Trophoblast cell (in vitro differentiated cells and primary cell): ENCODE measurements around the gene ACTL6A.
A peak's percentile ranks its signal among the peaks of the same experiment; 100 is the strongest.

Source experiments
- DNase-seq, 2 donors: peaks; one replicate each; pipeline ENCODE4 v3.0.0-alpha.2; 2016
- H2AFZ ChIP-seq: 2 replicates; pipeline ENCODE4 v1.6.1; 2013; ENCODE audit warnings: low read length, moderate library complexity, mild to moderate bottlenecking; ENCODE audit not compliant: insufficient read depth, poor library complexity
- H2AK5ac ChIP-seq: 2 replicates; pipeline ENCODE4 v1.6.1; 2013; ENCODE audit warnings: mild to moderate bottlenecking, low read length
- H2BK120ac ChIP-seq: 2 replicates; pipeline ENCODE4 v1.6.1; 2013; ENCODE audit warnings: low read length, mild to moderate bottlenecking, moderate library complexity; ENCODE audit not compliant: insufficient read depth, poor library complexity
- H2BK12ac ChIP-seq: 2 replicates; pipeline ENCODE4 v1.6.1; 2013; ENCODE audit warnings: mild to moderate bottlenecking, low read length, moderate library complexity
- H2BK5ac ChIP-seq: 2 replicates; pipeline ENCODE4 v1.6.1; 2013; ENCODE audit warnings: low read length, low read depth, moderate library complexity, mild to moderate bottlenecking; ENCODE audit not compliant: poor library complexity
- H3K14ac ChIP-seq: 2 replicates; pipeline ENCODE4 v1.6.1; 2013; ENCODE audit warnings: mild to moderate bottlenecking, low read length
- H3K18ac ChIP-seq: 2 replicates; pipeline ENCODE4 v1.6.1; 2013; ENCODE audit warnings: mild to moderate bottlenecking, low read length
- H3K23ac ChIP-seq: 2 replicates; pipeline ENCODE4 v1.6.1; 2013; ENCODE audit warnings: low read length
- H3K27ac ChIP-seq: 2 replicates; pipeline ENCODE4 v1.5.1; 2013; ENCODE audit warnings: low read depth, mild to moderate bottlenecking, inconsistent platforms, low read length, moderate library complexity
- H3K27me3 ChIP-seq: 2 replicates; pipeline ENCODE4 v1.6.1; 2013; ENCODE audit warnings: inconsistent platforms, mild to moderate bottlenecking, low read length, moderate library complexity; ENCODE audit not compliant: insufficient read depth
- H3K36me3 ChIP-seq, 2 experiments: 1 replicate in 1 of 2; 2 replicates in 1 of 2; pipeline ENCODE4 v1.6.1; 2013; ENCODE audit warnings: low read length in 2 of 2, mild to moderate bottlenecking in 2 of 2, moderate library complexity in 1 of 2; ENCODE audit not compliant: insufficient read depth in 2 of 2, control insufficient read depth in 1 of 2
- H3K4ac ChIP-seq: 2 replicates; pipeline ENCODE4 v1.6.1; 2013; ENCODE audit warnings: low read depth, mild to moderate bottlenecking, low read length, moderate library complexity
- H3K4me1 ChIP-seq, 2 experiments: 1 replicate in 1 of 2; 2 replicates in 1 of 2; pipeline ENCODE4 v1.6.1; 2013; ENCODE audit warnings: low read length in 2 of 2, mild to moderate bottlenecking in 2 of 2, moderate library complexity in 1 of 2; ENCODE audit not compliant: insufficient read depth in 2 of 2, control insufficient read depth in 1 of 2
- H3K4me2 ChIP-seq: 2 replicates; pipeline ENCODE4 v1.6.1; 2013; ENCODE audit warnings: inconsistent platforms, mild to moderate bottlenecking, low read length, moderate library complexity
- H3K4me3 ChIP-seq: 2 replicates; pipeline ENCODE4 v1.5.1; 2013; ENCODE audit warnings: mild to moderate bottlenecking, low read depth, low read length, inconsistent platforms
- H3K79me1 ChIP-seq: one replicate; pipeline ENCODE4 v1.6.1; 2013; ENCODE audit warnings: low read length
- H3K79me2 ChIP-seq: 2 replicates; pipeline ENCODE4 v1.6.1; 2013; ENCODE audit warnings: low read length, mild to moderate bottlenecking; ENCODE audit not compliant: control insufficient read depth, insufficient read depth, poor library complexity
- H3K9ac ChIP-seq: 2 replicates; pipeline ENCODE4 v1.6.1; 2013; ENCODE audit warnings: mild to moderate bottlenecking, low read length
- H3K9me3 ChIP-seq: 2 replicates; pipeline ENCODE4 v1.6.1; 2013; ENCODE audit warnings: low read depth, mild to moderate bottlenecking, control low read depth, inconsistent platforms, low read length; ENCODE audit not compliant: insufficient read depth
- H4K12ac ChIP-seq: 2 replicates; pipeline ENCODE4 v1.6.1; 2013; ENCODE audit warnings: low read depth, mild to moderate bottlenecking, low read length, moderate library complexity
- H4K8ac ChIP-seq: 2 replicates; pipeline ENCODE4 v1.6.1; 2013; ENCODE audit warnings: low read depth, mild to moderate bottlenecking, low read length, moderate library complexity
- H4K91ac ChIP-seq: one replicate; pipeline ENCODE4 v1.6.1; 2013; ENCODE audit warnings: low read depth, mild to moderate bottlenecking, low read length, moderate library complexity
- WGBS: extraction: QIAGEN DNeasy Blood & Tissue Kit; methylation state at CpG from one replicate; pipeline ENCODE4 v1.1.7; 2013; ENCODE audit warnings: missing lambda C conversion rate; ENCODE audit not compliant: insufficient read length, insufficient coverage; ENCODE audit errors: extremely low coverage; 5-methylcytosine and 5-hydroxymethylcytosine counted together

Gene ACTL6A

DNA sequence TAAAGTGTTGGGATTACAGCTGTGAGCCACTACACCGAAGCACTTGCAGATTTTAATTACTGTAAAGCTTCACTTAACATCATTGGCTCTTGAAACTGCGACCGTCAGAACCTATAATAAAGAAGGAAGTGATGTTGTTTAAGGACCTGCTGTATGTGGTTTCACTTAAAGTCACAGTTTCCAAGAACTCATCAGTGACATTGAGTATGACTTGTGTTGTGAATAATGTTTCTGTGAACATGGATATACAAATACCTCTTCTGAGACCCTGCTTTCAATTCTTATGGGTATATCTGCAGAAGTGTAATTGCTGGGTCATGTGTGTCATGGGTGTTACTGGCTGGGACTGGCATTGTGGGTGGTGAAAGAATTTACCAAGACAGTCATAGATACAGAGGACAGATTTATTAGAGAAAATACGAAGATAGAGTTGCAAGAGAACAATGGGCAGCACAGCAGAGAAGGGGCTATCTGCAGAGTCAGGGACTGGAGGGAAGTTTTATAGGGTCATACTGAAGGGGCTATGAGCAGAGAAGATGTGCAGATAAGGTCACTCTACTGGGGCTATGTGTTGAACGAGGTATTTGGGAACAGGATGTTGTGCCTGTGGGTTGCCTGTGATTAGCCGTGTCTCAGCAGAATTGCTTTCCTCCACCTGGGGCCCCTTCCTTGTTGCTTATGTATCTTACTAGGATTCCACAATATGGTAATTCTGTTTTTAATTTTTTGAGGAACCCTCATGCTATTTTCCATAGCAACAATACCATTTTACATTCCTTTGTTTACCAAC is 46.4 kb downstream of the ACTL6A start:
- Histone ChIP-seq H3K4me2 (no peak overlapping the region), H3K9me3 (no peaks in the 10 kb centered on the region), H2BK120ac (no peak overlapping the region), H3K14ac (no peak overlapping the region), H3K27ac (no peak overlapping the region), H3K4me1 (peaks cover 0 to 3% of the 10 kb centered on the region in 2 experiments), H3K23ac (no peak overlapping the region), H3K4ac (no peak overlapping the region), H4K8ac (no peak overlapping the region), H2BK5ac (no peak overlapping the region), H2AK5ac (no peak overlapping the region), H4K91ac (no peak overlapping the region), H2BK12ac (no peak overlapping the region), H3K4me3 (no peak overlapping the region), H3K79me2 (peaks cover 3% of the 10 kb centered on the region), H3K18ac (no peak overlapping the region), H2AFZ (no peak overlapping the region), H3K36me3 (no peaks in the 10 kb centered on the region), H3K9ac (no peak overlapping the region), H3K79me1 (peaks cover 4% of the 10 kb centered on the region), H3K27me3 (no peaks in the 10 kb centered on the region), H4K12ac (no peak overlapping the region)
- no CpG with 5 or more reads among the region's 6 CpGs for WGBS
- DNase-seq, result peak in 1 of 2 donors; percentile 9

DNA sequence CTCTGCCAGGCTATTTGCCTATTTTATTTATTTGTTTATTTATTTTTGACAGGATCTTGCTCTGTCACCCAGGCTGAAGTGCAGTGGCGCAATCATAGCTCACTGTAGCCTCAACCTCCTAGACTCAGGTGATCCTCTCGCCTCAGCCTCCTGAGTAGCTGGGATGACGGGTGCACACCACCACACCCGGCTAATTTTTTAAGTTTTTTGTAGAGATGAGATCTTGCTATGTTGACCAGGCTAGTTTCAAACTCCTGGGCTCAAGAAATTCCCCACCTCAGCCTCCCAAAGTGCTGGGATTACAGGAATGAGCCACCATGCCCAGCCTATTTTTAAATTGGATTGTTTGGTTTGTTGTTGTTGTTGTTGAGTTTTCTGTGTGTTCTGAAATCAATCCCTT is 47.3 kb downstream of the ACTL6A start:
- no peak overlapping the region for H2BK5ac ChIP-seq
- no peak overlapping the region for H2BK12ac ChIP-seq
- peaks cover 0 to 3% of the 10 kb centered on the region in 2 experiments for H3K4me1 ChIP-seq
- H4K12ac ChIP-seq, result no peak overlapping the region
- no peak overlapping the region for H3K9ac ChIP-seq
- H3K27ac ChIP-seq, result no peak overlapping the region
- H3K4me2 ChIP-seq, result no peak overlapping the region
- H4K8ac ChIP-seq, result no peak overlapping the region
- no peak overlapping the region for H4K91ac ChIP-seq
- no peaks in the 10 kb centered on the region for H3K79me1 ChIP-seq
- H3K79me2 ChIP-seq, result peaks cover 1% of the 10 kb centered on the region
- H2AK5ac ChIP-seq, result no peak overlapping the region
- peak; percentile 64 to 84 for DNase-seq
- H3K18ac ChIP-seq, result no peak overlapping the region
- no peaks in the 10 kb centered on the region for H3K27me3 ChIP-seq
- no peak overlapping the region for H2BK120ac ChIP-seq
- H3K36me3 ChIP-seq, result no peaks in the 10 kb centered on the region
- no peak overlapping the region for H3K23ac ChIP-seq
- no peak overlapping the region for H3K4me3 ChIP-seq
- H2AFZ ChIP-seq, result no peak overlapping the region
- no peak overlapping the region for H3K14ac ChIP-seq
- no peak overlapping the region for H3K4ac ChIP-seq
- no CpG with 5 or more reads among the region's 4 CpGs for WGBS
- no peaks in the 10 kb centered on the region for H3K9me3 ChIP-seq

DNA sequence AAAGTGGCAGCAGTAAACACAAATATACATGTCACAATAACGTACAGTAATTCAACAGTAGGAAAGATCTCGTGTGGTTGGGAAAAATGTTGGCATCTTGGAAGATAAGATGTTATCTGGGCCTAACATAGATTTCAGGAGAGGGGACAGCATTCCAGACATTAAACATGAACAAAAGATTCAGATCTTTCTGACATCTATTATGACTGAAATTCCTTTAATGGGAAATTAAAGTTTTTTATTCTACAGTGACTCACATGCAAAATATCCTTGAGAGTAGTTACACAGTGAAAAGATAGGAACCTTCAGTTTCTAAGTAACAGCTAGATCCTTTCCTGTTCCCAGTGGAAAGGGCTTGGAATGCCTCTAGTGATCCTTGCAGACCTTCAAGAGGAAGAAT is 51.1 kb downstream of the ACTL6A start:
- no peak overlapping the region for H3K4me3 ChIP-seq
- H3K27ac ChIP-seq, result no peak overlapping the region
- H2BK5ac ChIP-seq, result no peak overlapping the region
- H3K79me2 ChIP-seq, result no peaks in the 10 kb centered on the region
- H3K9ac ChIP-seq, result no peak overlapping the region
- H2BK12ac ChIP-seq, result no peak overlapping the region
- no peak overlapping the region for H3K4ac ChIP-seq
- no CpG with 5 or more reads among the region's 2 CpGs for WGBS
- no peak overlapping the region for H4K8ac ChIP-seq
- no peak overlapping the region for H2AFZ ChIP-seq
- H3K23ac ChIP-seq, result no peak overlapping the region
- no peak overlapping the region for H4K12ac ChIP-seq
- no peaks in the 10 kb centered on the region for H3K79me1 ChIP-seq
- H4K91ac ChIP-seq, result no peak overlapping the region
- H3K4me1 ChIP-seq, result no peaks in the 10 kb centered on the region
- DNase-seq, result peak; percentile 60 to 92
- no peak overlapping the region for H2AK5ac ChIP-seq
- no peak overlapping the region for H3K18ac ChIP-seq
- H3K9me3 ChIP-seq, result no peaks in the 10 kb centered on the region
- peaks cover 6% of the 10 kb centered on the region in 2 experiments for H3K36me3 ChIP-seq
- no peak overlapping the region for H3K4me2 ChIP-seq
- H3K27me3 ChIP-seq, result no peaks in the 10 kb centered on the region
- H3K14ac ChIP-seq, result no peak overlapping the region
- H2BK120ac ChIP-seq, result no peak overlapping the region

DNA sequence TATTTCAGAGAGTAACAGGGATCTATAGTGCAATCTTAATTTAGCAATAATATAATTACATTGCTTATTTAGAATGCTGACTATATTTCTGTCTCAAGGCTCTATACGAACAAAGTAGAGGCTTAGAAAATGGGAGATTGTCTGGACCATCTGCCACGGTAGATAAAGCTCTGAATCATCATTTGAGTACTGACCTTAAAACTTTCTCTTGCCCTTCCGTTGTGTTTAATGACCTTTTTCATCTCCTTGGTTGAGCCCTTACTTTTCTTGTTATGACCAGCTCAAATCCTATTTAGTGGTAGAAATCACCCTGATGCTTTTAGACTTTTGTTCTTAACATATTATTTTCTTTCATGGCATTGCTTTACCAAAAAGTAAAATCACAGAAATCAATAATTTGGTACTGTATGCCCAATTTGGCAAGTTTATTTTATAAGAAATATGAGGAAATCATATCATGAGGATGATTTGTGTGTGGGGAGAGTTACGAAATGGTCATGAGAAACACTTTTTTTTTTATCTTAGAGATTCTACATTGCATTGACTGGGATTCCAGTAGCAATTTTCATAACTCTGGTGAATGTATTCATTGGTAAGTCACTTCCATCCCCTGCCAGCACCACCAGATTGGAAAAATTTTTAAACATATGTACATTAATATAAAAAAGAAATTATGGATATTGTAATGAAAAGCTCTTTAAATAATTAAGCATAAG is 52.9 kb downstream of the ACTL6A start:
- H3K27me3 ChIP-seq, result no peaks in the 10 kb centered on the region
- H3K27ac ChIP-seq, result no peak overlapping the region
- no peak overlapping the region for H2AFZ ChIP-seq
- no peak overlapping the region for H3K4me2 ChIP-seq
- no peak overlapping the region for H2AK5ac ChIP-seq
- no peak overlapping the region for H3K4me3 ChIP-seq
- H3K36me3 ChIP-seq, result peaks cover 6% of the 10 kb centered on the region in 2 experiments
- H2BK5ac ChIP-seq, result no peak overlapping the region
- no peaks in the 10 kb centered on the region for H3K79me1 ChIP-seq
- no peak overlapping the region for H4K12ac ChIP-seq
- no peak overlapping the region for H3K23ac ChIP-seq
- H3K79me2 ChIP-seq, result no peaks in the 10 kb centered on the region
- H4K91ac ChIP-seq, result no peak overlapping the region
- no peaks in the 10 kb centered on the region for H3K4me1 ChIP-seq
- H3K14ac ChIP-seq, result no peak overlapping the region
- no peak overlapping the region for H2BK12ac ChIP-seq
- no peak for DNase-seq
- H3K9ac ChIP-seq, result no peak overlapping the region
- no CpG with 5 or more reads among the region's 4 CpGs for WGBS
- H4K8ac ChIP-seq, result no peak overlapping the region
- no peak overlapping the region for H3K18ac ChIP-seq
- no peaks in the 10 kb centered on the region for H3K9me3 ChIP-seq
- H2BK120ac ChIP-seq, result no peak overlapping the region
- no peak overlapping the region for H3K4ac ChIP-seq
